ENCODE results near the gene KSR2. TPM values are rescaled to one million over a fixed set of nuclear protein-coding genes. Genes with fewer than 3 reads are reported as not detected.

Gene KSR2
- polyA plus RNA-seq, 3 donors: 0.80 to 1.3 (median 1.1) TPM

DNA sequence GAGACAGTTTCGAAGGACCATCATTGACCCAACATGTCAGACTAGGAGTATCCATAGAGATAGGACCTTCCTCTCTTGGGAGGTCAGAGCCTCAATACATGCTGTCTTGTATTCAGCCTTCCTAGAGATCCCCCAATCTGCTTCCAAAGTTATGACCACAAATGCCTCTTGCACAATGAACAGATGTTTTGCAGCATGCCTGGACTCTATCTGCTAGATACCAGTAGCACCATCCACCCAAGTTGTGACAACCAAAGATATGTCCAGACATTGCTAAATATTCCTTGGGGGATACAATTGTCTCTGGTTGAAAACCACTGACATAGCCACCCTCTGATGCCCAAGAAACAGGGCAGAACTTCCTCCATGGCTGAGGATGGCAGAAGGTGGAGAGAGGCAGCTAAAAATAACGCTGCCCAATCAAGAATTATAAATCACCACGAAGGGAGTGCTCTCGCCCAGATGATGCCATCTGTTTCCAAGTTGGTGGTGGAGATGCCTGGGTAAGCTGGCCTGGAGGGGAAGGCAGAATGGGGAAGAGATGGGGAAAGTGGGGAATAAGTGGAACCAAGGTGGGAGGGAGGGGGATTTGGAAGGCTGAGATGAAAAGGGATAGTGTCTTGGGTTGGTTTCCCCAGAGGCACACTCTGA, 564.5 kb downstream of the KSR2 start:
- DNase-seq: no peak

GRCh38 chr12:117403586-117404139, 565.1 kb downstream of the KSR2 start:
- DNase-seq: no peak

Other genes with a start within 250 kb of the KSR2 start
- gene RFC5, start 47.7 kb upstream of the KSR2 start, polyA plus RNA-seq (ENCODE audit: insufficient read length in 3 of 3): 10 to 100 TPM; 33.1 to 38.1 (median 38.0) TPM
- 10 to 100 TPM; 45.8 to 47.7 (median 46.5) TPM for gene WSB2, start 92.2 kb upstream of the KSR2 start, polyA plus RNA-seq (ENCODE audit: insufficient read length in 3 of 3)
- 10 to 100 TPM; 18.3 to 32.1 (median 30.4) TPM for gene VSIG10, start 135.0 kb upstream of the KSR2 start, polyA plus RNA-seq (ENCODE audit: insufficient read length in 3 of 3)
- gene PEBP1, start 167.1 kb upstream of the KSR2 start, polyA plus RNA-seq (ENCODE audit: insufficient read length in 3 of 3): 100 to 1,000 TPM; 302 to 348 (median 328) TPM

Measured in renal pelvis (tissue), 4 donors.